Measurements from ENCODE around the gene ARL6IP6. TPM values are rescaled to one million over a fixed set of nuclear protein-coding genes. Genes with fewer than 3 reads are reported as not detected.

Gene ARL6IP6
- total RNA-seq, 1 donor from 2014 or later, result 6.4 TPM

- intact Hi-C loops (cut with DNase I), result no loop called here
- DNase-seq (ENCODE audit: low spot score), result no peak
These were observed 62.8 kb downstream of the ARL6IP6 start for GRCh38 chr2:152781175-152781574.

- no peak for DNase-seq (ENCODE audit: low spot score)
- intact Hi-C loops (cut with DNase I), result no loop called here
These were observed 63.8 kb downstream of the ARL6IP6 start for GRCh38 chr2:152782171-152782570.

GRCh38 chr2:152790883-152791282 lies 72.5 kb downstream of the ARL6IP6 start:
- DNase-seq (ENCODE audit: low spot score), result no peak
- intact Hi-C loops (cut with DNase I), result no loop called here

- intact Hi-C loops (cut with DNase I), result no loop called here
- DNase-seq (ENCODE audit: low spot score), result no peak
These were observed 73.6 kb downstream of the ARL6IP6 start for GRCh38 chr2:152791979-152792378.

- no peak for DNase-seq (ENCODE audit: low spot score)
These were observed 74.6 kb downstream of the ARL6IP6 start for GRCh38 chr2:152792974-152793373.

GRCh38 chr2:152796941-152797340 lies 78.5 kb downstream of the ARL6IP6 start:
- DNase-seq (ENCODE audit: low spot score), result no peak
- intact Hi-C loops (cut with DNase I), result no loop called here

More at GRCh38 chr2:152792974-152793373, 74.6 kb downstream of the ARL6IP6 start:
- intact Hi-C loops (cut with DNase I), result no loop called here

- DNase-seq (ENCODE audit: low spot score), result no peak
- intact Hi-C loops (cut with DNase I), result no loop called here
These were observed 86.4 kb downstream of the ARL6IP6 start for GRCh38 chr2:152804687-152805408.

GRCh38 chr2:152811916-152812315 lies 93.5 kb downstream of the ARL6IP6 start:
- intact Hi-C loops (cut with DNase I), result no loop called here

More at GRCh38 chr2:152811916-152812315, 93.5 kb downstream of the ARL6IP6 start:
- no peak for DNase-seq (ENCODE audit: low spot score)

Other genes with a start within 250 kb of the ARL6IP6 start
- gene PRPF40A, start 1.2 kb upstream of the ARL6IP6 start, total RNA-seq, result 36.3 TPM